Esophagus muscularis mucosa (tissue), 4 donors: Measurements from ENCODE around the gene GFPT2. TPM values are rescaled to one million over a fixed set of nuclear protein-coding genes. Genes with fewer than 3 reads are reported as not detected.

Experiments used
- DNase-seq: peaks from one replicate; pipeline ENCODE4 v3.0.0-alpha.2; 2017; ENCODE audit errors: extremely low spot score
- H3K27ac ChIP-seq, 4 donors: fragments of 200-600 bp; sonication (generic); replicated peaks in 1 of 4; 1 replicate in 3 of 4; 2 replicates in 1 of 4; pipeline ENCODE4 v1.5.1; 2016 to 2019; ENCODE audit warnings: mild to moderate bottlenecking in 1 of 4
- H3K27me3 ChIP-seq, 4 donors: fragments of 200-600 bp; sonication (generic); one replicate each; pipeline versions ENCODE4 v1.5.1 to v1.6.0; 2016 to 2019
- H3K36me3 ChIP-seq, 4 donors: fragments of 200-600 bp; sonication (generic); one replicate each; pipeline ENCODE4 v1.5.1; 2016 to 2019
- H3K4me1 ChIP-seq, 4 donors: fragments of 200-600 bp; sonication (generic); one replicate each; pipeline ENCODE4 v1.5.1; 2016 to 2019
- H3K4me3 ChIP-seq, 4 donors: fragments of 200-600 bp; sonication (generic); 1 replicate in 2 of 4; 2 replicates in 2 of 4; pipeline ENCODE4 v1.5.1; 2016 to 2019; ENCODE audit warnings: mild to moderate bottlenecking in 4 of 4, moderate library complexity in 1 of 4
- H3K9me3 ChIP-seq, 4 donors: fragments of 200-600 bp; sonication (generic); 1 replicate in 3 of 4; 2 replicates in 1 of 4; pipeline ENCODE4 v1.5.1; 2016 to 2019
- CTCF ChIP-seq, 3 experiments: fragments of 200-600 bp in 2 of 3; fragments of 450-650 bp in 1 of 3; sonication (generic) in 2 of 3; IDR thresholded peaks; one replicate each; pipeline ENCODE4 v1.5.1; 2017 to 2019; ENCODE audit warnings: antibody characterized with exemption in 3 of 3, mild to moderate bottlenecking in 2 of 3, moderate library complexity in 1 of 3
- EP300 ChIP-seq: sonication (generic); formaldehyde crosslinking; IDR thresholded peaks from one replicate; pipeline ENCODE4 v1.6.1; 2017; ENCODE audit warnings: antibody characterized with exemption
- POLR2A ChIP-seq: fragments of 450-650 bp; IDR thresholded peaks from one replicate; pipeline ENCODE4 v1.6.1; 2017; ENCODE audit warnings: antibody characterized with exemption, moderate library complexity, mild to moderate bottlenecking, low read depth
- POLR2AphosphoS5 ChIP-seq, 2 donors: sonication (generic); formaldehyde crosslinking; IDR thresholded peaks; one replicate each; pipeline ENCODE4 v1.6.1; 2017; ENCODE audit warnings: antibody characterized with exemption in 2 of 2
- WGBS: methylation state at CpG from one replicate; pipeline ENCODE4 v1.1.5; 2018; 5-methylcytosine and 5-hydroxymethylcytosine counted together
- intact Hi-C: fragments of 100-400 bp; cut with DNase I; formaldehyde crosslinking; loops from one replicate; pipeline ENCODE4 v1.15.1; 2023
- total RNA-seq, 4 donors: library from RNA; depleted of rRNA; stranded (reverse); fragments of >200 nt; gene quantifications; one replicate each; pipeline versions ENCODE4 v1.1.0 to v1.2.1, GENCODE V29; 2016

GFPT2 gene
- total RNA-seq, 4 donors from 2014 or later = 30.1 to 114 (median 33.6) TPM

DNA sequence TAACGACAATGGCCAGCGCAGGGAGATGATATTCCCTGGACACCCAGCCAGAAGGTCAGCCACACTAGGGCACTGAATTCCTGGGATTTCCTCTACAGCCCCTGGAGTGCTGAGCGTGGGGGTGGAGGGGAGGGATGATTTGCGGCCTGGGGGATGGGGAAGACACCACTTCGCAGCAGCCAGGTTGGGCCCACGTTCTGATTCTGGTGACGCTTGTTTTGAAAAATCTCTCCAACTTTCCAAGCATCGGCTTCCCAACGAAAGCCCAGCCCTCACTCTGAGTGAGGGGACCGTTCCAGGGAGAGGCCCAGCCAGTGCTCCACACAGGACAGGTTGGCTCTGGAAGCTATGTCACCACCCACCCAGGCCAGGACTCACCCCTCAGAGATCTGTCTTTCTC lies 5.4 kb downstream of the GFPT2 start:
- Histone ChIP-seq H3K27ac (peak overlapping the region in 2 of 4 donors; percentile 5 to 26), H3K27me3 (no peaks in the 10 kb centered on the region), H3K4me3 (no peak overlapping the region), H3K4me1 (peaks cover 19 to 59% (median 50%) of the 10 kb centered on the region in 4 donors), H3K36me3 (no peaks in the 10 kb centered on the region), H3K9me3 (no peaks in the 10 kb centered on the region)
- intact Hi-C loops = no loop called here
- no peak for TF ChIP-seq POLR2A
- TF ChIP-seq CTCF (IDR thresholded peaks at IDR 0.05) = no peak
- no peak for TF ChIP-seq EP300
- no peak for TF ChIP-seq POLR2AphosphoS5 (IDR thresholded peaks at IDR 0.05)
- WGBS = 65% methylated on average over 10 of the region's 10 CpGs
- DNase-seq = no peak

DNA sequence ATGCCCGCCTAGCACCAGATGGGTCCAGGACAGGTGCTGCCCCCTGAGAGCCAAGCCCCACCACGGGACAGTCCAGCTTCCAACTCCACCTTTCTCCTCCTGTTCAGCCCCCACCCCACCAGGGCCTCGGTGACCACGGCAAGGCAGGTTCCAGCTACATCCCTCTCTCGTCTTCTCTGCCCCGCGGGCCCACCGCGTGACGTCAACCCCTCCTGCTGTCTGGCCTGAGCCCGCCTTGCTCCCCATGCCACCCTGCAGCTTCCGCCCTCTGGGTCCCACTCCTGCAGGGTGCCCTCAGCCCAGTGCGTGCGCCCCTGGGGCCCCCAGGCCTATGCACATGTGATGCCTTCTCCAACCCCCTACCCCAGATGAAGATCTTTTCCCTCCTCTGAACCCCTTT lies 6.8 kb downstream of the GFPT2 start:
- no peak overlapping the region for H3K27ac ChIP-seq
- H3K4me1 ChIP-seq = peaks cover 8 to 45% (median 41%) of the 10 kb centered on the region in 4 donors
- no peak for DNase-seq
- H3K27me3 ChIP-seq = no peaks in the 10 kb centered on the region
- WGBS = 97% methylated on average over 14 of the region's 14 CpGs
- H3K4me3 ChIP-seq = no peak overlapping the region
- intact Hi-C loops = no loop called here
- no peaks in the 10 kb centered on the region for H3K9me3 ChIP-seq
- no peak for TF ChIP-seq EP300
- no peak for TF ChIP-seq POLR2AphosphoS5 (IDR thresholded peaks at IDR 0.05)
- TF ChIP-seq POLR2A = no peak
- TF ChIP-seq CTCF (IDR thresholded peaks at IDR 0.05) = no peak
- H3K36me3 ChIP-seq = no peaks in the 10 kb centered on the region

- DNase-seq = no peak
- H3K27me3 ChIP-seq = no peaks in the 10 kb centered on the region
- intact Hi-C loops = no loop called here
- TF ChIP-seq CTCF (IDR thresholded peaks at IDR 0.05) (no peak), POLR2AphosphoS5 (IDR thresholded peaks at IDR 0.05) (no peak), EP300 (no peak), POLR2A (no peak)
- H3K4me1 ChIP-seq = peaks cover 8 to 42% (median 38%) of the 10 kb centered on the region in 4 donors
- no peaks in the 10 kb centered on the region for H3K9me3 ChIP-seq
- H3K27ac ChIP-seq = no peak overlapping the region
- no peak overlapping the region for H3K4me3 ChIP-seq
- 95% methylated on average over 8 of the region's 8 CpGs for WGBS
- no peaks in the 10 kb centered on the region for H3K36me3 ChIP-seq
Observed at GRCh38 chr5:180345781-180346180, 7.4 kb downstream of the GFPT2 start.

DNA sequence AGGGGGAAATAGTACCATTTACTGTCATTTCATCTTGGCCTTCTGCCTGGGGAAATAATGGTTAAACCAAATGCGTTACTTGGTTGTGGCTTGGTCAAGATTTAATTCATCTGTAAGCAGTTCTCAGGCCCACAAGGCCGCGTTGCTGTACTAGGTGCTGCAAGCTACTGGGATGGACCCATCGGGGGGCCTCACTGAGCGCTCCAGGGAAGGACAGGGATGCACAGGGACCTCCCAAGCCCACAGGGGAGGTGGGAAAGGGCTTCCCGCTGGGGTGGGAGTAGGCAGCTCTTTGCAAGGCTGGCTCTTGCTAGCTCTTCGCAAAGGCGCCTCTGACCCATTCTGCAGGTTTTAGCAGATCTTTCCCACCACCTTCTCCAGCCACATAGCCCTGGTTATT lies 8.0 kb downstream of the GFPT2 start:
- H3K4me3 ChIP-seq = no peak overlapping the region
- H3K9me3 ChIP-seq = no peaks in the 10 kb centered on the region
- 86% methylated on average over 7 of the region's 8 CpGs for WGBS
- DNase-seq = no peak
- H3K27me3 ChIP-seq = no peaks in the 10 kb centered on the region
- H3K4me1 ChIP-seq = peaks cover 8 to 42% (median 32%) of the 10 kb centered on the region in 4 donors
- H3K36me3 ChIP-seq = no peaks in the 10 kb centered on the region
- TF ChIP-seq CTCF (IDR thresholded peaks at IDR 0.05) (no peak), POLR2AphosphoS5 (IDR thresholded peaks at IDR 0.05) (no peak), POLR2A (no peak), EP300 (no peak)
- intact Hi-C loops = no loop called here
- H3K27ac ChIP-seq = no peak overlapping the region

DNA sequence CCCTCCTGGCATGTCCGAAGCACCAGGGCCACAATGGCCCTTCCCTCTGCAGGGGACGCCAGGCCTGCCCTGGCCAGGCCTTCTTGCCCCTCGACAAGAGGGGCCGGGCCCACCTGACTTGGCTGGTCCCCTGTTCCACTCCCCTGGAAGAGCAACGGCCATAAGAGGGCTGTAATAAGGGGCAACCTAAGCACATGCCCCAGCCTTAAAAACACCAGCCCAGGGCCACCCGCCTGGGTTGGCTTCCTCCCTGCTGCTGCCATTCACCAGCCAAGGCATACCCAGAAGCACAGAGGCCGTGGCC lies 8.5 kb downstream of the GFPT2 start:
- Histone ChIP-seq H3K27me3 (no peaks in the 10 kb centered on the region), H3K36me3 (no peaks in the 10 kb centered on the region), H3K9me3 (no peaks in the 10 kb centered on the region), H3K4me1 (peaks cover 8 to 42% (median 31%) of the 10 kb centered on the region in 4 donors), H3K4me3 (no peak overlapping the region), H3K27ac (peak overlapping the region in 2 of 4 donors; percentile 31 to 44)
- 88% methylated on average over 5 of the region's 7 CpGs for WGBS
- DNase-seq = no peak
- intact Hi-C loops = no loop called here
- no peak for TF ChIP-seq POLR2A
- TF ChIP-seq CTCF (IDR thresholded peaks at IDR 0.05) = no peak
- TF ChIP-seq POLR2AphosphoS5 (IDR thresholded peaks at IDR 0.05) = no peak
- TF ChIP-seq EP300 = no peak
